Keratinocyte (primary cell): ENCODE measurements around the gene RPS6KL1. TPM values are rescaled to one million over a fixed set of nuclear protein-coding genes. Genes with fewer than 3 reads are reported as not detected.
"Not testable (repeated sequence)": the region's sequence is repeated elsewhere in the genome, so short reads cannot be mapped to it uniquely, and the experiment has no call there.

Source experiments
- DNase-seq: peaks from one replicate; pipeline ENCODE4 v3.0.0-alpha.2; 2011; ENCODE audit warnings: low read depth, missing footprints, low spot score
- FAIRE-seq: peaks from 2 replicates; lab custom pipeline; 2011; peaks lifted over from hg19 to GRCh38; lab: Jason Lieb, UNC
- H2AFZ ChIP-seq: 2 replicates; pipeline ENCODE4 v1.6.0; 2012; ENCODE audit warnings: low read length, control low read depth, inconsistent platforms; ENCODE audit not compliant: control insufficient read depth
- H3K27ac ChIP-seq: 2 replicates; pipeline ENCODE4 v1.5.1; 2011; ENCODE audit warnings: low read length; ENCODE audit not compliant: control insufficient read depth, insufficient read depth
- H3K27me3 ChIP-seq: 3 replicates; pipeline ENCODE4 v1.6.0; 2011; ENCODE audit warnings: low read length; ENCODE audit not compliant: control insufficient read depth, insufficient read depth; ENCODE audit errors: extremely low read depth
- H3K36me3 ChIP-seq, 2 experiments: 2 replicates in 1 of 2; 3 replicates in 1 of 2; pipeline ENCODE4 v1.5.1; 2011; ENCODE audit warnings: low read length in 2 of 2, mild to moderate bottlenecking in 1 of 2; ENCODE audit not compliant: control insufficient read depth in 2 of 2, insufficient read depth in 2 of 2; ENCODE audit errors: extremely low read depth in 1 of 2
- H3K4me1 ChIP-seq: 3 replicates; pipeline ENCODE4 v1.5.1; 2011; ENCODE audit warnings: low read length; ENCODE audit not compliant: control insufficient read depth, insufficient read depth; ENCODE audit errors: extremely low read depth
- H3K4me2 ChIP-seq: 3 replicates; pipeline ENCODE4 v1.6.0; 2011; ENCODE audit warnings: low read depth, low read length; ENCODE audit not compliant: control insufficient read depth, insufficient read depth; ENCODE audit errors: extremely low read depth
- H3K4me3 ChIP-seq, 3 experiments: fragments of 200-600 bp in 1 of 3; sonication (generic) in 1 of 3; 2 replicates in 2 of 3; 3 replicates in 1 of 3; pipeline ENCODE4 v1.5.1; 2011 to 2016; ENCODE audit warnings: low read length in 3 of 3, mild to moderate bottlenecking in 3 of 3, control low read depth in 2 of 3, inconsistent platforms in 1 of 3, low read depth in 1 of 3, mixed read lengths in 1 of 3, mixed run types in 1 of 3, moderate library complexity in 1 of 3; ENCODE audit not compliant: control insufficient read depth in 2 of 3, insufficient read depth in 2 of 3; ENCODE audit errors: extremely low read depth in 1 of 3
- H3K79me2 ChIP-seq: 2 replicates; pipeline ENCODE4 v1.6.0; 2012; ENCODE audit warnings: low read length; ENCODE audit not compliant: control insufficient read depth, insufficient read depth
- H3K9ac ChIP-seq: 3 replicates; pipeline ENCODE4 v1.6.0; 2011; ENCODE audit warnings: low read length; ENCODE audit not compliant: control insufficient read depth, insufficient read depth; ENCODE audit errors: extremely low read depth
- H3K9me1 ChIP-seq: 3 replicates; pipeline ENCODE4 v1.6.0; 2011; ENCODE audit warnings: low read length; ENCODE audit not compliant: control insufficient read depth, insufficient read depth; ENCODE audit errors: extremely low read depth
- H3K9me3 ChIP-seq: 2 replicates; pipeline ENCODE4 v1.5.1; 2012; ENCODE audit warnings: low read depth, low read length; ENCODE audit not compliant: control insufficient read depth
- H4K20me1 ChIP-seq: 3 replicates; pipeline ENCODE4 v1.6.0; 2011; ENCODE audit warnings: low read length; ENCODE audit not compliant: control insufficient read depth, insufficient read depth; ENCODE audit errors: extremely low read depth
- EZH2 ChIP-seq: IDR thresholded peaks from one replicate; pipeline ENCODE4 v1.6.1; 2012; ENCODE audit warnings: inconsistent platforms, mild to moderate bottlenecking, low read length, moderate library complexity
- dilution Hi-C: fragments of 300-500 bp; cut with MboI; formaldehyde crosslinking; loops from one replicate; pipeline ENCODE4 v1.7.0; 2020; ENCODE audit warnings: low sequenced_read_pairs; ENCODE audit not compliant: extremely low pct_ligation_motif_present
- polyA plus RNA-seq, 5 experiments: library from polyadenylated mRNA; depleted of rRNA in 3 of 5; stranded (reverse) in 3 of 5; stranded (forward) in 1 of 5; unstranded in 1 of 5; fragments of >200 nt; gene quantifications; 1 replicate in 1 of 5; 2 replicates in 3 of 5; 3 replicates in 1 of 5; pipeline versions ENCODE4 v1.2.1 to v1.2.3, GENCODE V29; 2011 to 2012; ENCODE audit warnings: missing spikeins in 2 of 5, low read depth in 1 of 5, low replicate concordance in 1 of 5
- TF ChIP-seq, protein P1 (sequence below), 3 experiments: IDR thresholded peaks in 1 of 3; conservative IDR thresholded peaks in 1 of 3; optimal IDR thresholded peaks in 1 of 3; 2 replicates in 2 of 3; 3 replicates in 1 of 3; pipeline versions ENCODE3 to v1.5.1; 2011; ENCODE audit warnings: low read length in 3 of 3, mild to moderate bottlenecking in 3 of 3, moderate library complexity in 2 of 3, control low read depth in 1 of 3, inconsistent platforms in 1 of 3; ENCODE audit not compliant: insufficient read depth in 2 of 3; ENCODE audit errors: extremely low read depth in 1 of 3

The RPS6KL1 gene
- polyA plus RNA-seq, 1 donor (not counting 4 experiments of a cell fraction or from before 2014, with no cell fraction given): 0.69 TPM

DNA sequence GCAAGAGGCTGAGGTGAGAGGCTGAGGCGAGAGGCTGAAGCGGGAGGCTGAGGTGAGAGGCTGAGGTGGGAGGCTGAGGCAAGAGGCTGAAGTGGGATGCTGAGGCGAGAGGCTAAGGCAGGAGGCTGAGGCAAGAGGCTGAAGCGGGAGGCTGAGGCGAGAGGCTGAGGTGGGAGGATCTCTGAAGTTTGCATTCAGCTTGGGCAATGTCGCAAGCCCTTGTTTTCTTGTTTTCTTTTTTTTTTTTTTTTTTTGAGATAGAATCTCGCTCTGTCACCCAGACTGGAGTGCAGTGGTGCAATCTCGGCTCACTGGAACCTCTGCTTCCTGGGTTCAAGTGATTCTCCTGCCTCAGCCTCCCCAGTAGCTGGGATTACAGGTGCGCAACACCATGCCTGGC lies 8.7 kb upstream of the RPS6KL1 start:
- DNase-seq, dilution Hi-C loops: not testable (repeated sequence)

DNA sequence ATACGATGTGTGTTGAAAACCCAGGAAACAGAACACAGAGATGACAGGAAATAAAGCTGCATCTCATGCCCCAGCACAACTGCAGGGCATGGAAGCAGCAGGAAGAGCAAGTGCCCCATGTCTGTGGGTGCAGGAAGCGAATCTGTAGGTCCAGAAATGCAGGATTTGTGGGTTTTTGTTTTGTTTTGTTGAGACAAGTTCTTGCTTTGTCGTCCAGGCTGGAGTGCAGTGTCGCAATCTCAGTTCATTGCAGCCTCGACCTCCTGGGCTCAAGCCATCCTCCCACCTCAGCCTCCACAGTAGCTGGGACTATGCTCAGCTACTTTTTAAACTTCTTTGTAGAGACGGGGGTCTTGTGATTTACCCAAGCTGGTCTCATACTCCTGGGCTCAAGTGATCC lies 6.2 kb upstream of the RPS6KL1 start:
- no peaks in the 10 kb centered on the region for H4K20me1 ChIP-seq
- no peak overlapping the region for H3K4me3 ChIP-seq
- dilution Hi-C loops: no loop called here
- TF ChIP-seq EZH2: no peak
- TF ChIP-seq, protein P1, sequence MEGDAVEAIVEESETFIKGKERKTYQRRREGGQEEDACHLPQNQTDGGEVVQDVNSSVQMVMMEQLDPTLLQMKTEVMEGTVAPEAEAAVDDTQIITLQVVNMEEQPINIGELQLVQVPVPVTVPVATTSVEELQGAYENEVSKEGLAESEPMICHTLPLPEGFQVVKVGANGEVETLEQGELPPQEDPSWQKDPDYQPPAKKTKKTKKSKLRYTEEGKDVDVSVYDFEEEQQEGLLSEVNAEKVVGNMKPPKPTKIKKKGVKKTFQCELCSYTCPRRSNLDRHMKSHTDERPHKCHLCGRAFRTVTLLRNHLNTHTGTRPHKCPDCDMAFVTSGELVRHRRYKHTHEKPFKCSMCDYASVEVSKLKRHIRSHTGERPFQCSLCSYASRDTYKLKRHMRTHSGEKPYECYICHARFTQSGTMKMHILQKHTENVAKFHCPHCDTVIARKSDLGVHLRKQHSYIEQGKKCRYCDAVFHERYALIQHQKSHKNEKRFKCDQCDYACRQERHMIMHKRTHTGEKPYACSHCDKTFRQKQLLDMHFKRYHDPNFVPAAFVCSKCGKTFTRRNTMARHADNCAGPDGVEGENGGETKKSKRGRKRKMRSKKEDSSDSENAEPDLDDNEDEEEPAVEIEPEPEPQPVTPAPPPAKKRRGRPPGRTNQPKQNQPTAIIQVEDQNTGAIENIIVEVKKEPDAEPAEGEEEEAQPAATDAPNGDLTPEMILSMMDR (optimal IDR thresholded peaks at IDR 0.05 in 1 of 3, IDR thresholded peaks at IDR 0.05 in 1 of 3, conservative IDR thresholded peaks at IDR 0.05 in 1 of 3; ENCODE audit: extremely low read depth in 1 of 3, insufficient read depth in 2 of 3, low read length in 3 of 3): no peak
- H3K9ac ChIP-seq: no peak overlapping the region
- no peaks in the 10 kb centered on the region for H3K79me2 ChIP-seq
- no peak for FAIRE-seq
- no peak overlapping the region for H2AFZ ChIP-seq
- no peak overlapping the region for H3K4me2 ChIP-seq
- no peaks in the 10 kb centered on the region for H3K9me3 ChIP-seq
- no peaks in the 10 kb centered on the region for H3K36me3 ChIP-seq
- no peak for DNase-seq
- peaks cover 3% of the 10 kb centered on the region for H3K4me1 ChIP-seq
- H3K27me3 ChIP-seq: no peaks in the 10 kb centered on the region
- H3K27ac ChIP-seq: no peak overlapping the region
- H3K9me1 ChIP-seq: no peaks in the 10 kb centered on the region

More for the DNA sequence above, 8.7 kb upstream of the RPS6KL1 start:
- H3K27me3 ChIP-seq, H3K79me2 ChIP-seq, H3K27ac ChIP-seq, H3K9me1 ChIP-seq, H3K9ac ChIP-seq, H3K4me3 ChIP-seq, H2AFZ ChIP-seq, H3K36me3 ChIP-seq, H4K20me1 ChIP-seq, H3K4me2 ChIP-seq, H3K4me1 ChIP-seq, FAIRE-seq, H3K9me3 ChIP-seq: not testable (repeated sequence)

GRCh38 chr14:74927225-74927624 lies 4.2 kb upstream of the RPS6KL1 start:
- Histone ChIP-seq H2AFZ (no peak overlapping the region), H3K79me2 (no peaks in the 10 kb centered on the region), H3K27me3 (no peaks in the 10 kb centered on the region), H4K20me1 (no peaks in the 10 kb centered on the region), H3K4me3 (no peak overlapping the region), H3K9ac (no peak overlapping the region), H3K36me3 (no peaks in the 10 kb centered on the region), H3K27ac (no peak overlapping the region), H3K9me3 (no peaks in the 10 kb centered on the region), H3K9me1 (no peaks in the 10 kb centered on the region), H3K4me1 (peaks cover 3% of the 10 kb centered on the region), H3K4me2 (no peak overlapping the region)
- FAIRE-seq: no peak
- TF ChIP-seq, protein P1 (optimal IDR thresholded peaks at IDR 0.05 in 1 of 3, IDR thresholded peaks at IDR 0.05 in 1 of 3, conservative IDR thresholded peaks at IDR 0.05 in 1 of 3; ENCODE audit: extremely low read depth in 1 of 3, insufficient read depth in 2 of 3, low read length in 3 of 3): no peak
- no peak for TF ChIP-seq EZH2
- dilution Hi-C loops: no loop called here
- no peak for DNase-seq
